GM10266 (cell line): ENCODE data around the gene OR10J4.

Experiments used
- DNase-seq: peaks from one replicate; pipeline ENCODE4 v3.0.0; 2012; ENCODE audit errors: extremely low spot score
- TF ChIP-seq, protein P1 (sequence below): IDR thresholded peaks from 2 replicates; pipeline ENCODE4 v1.5.1; 2012; ENCODE audit warnings: mild to moderate bottlenecking, low read depth; ENCODE audit not compliant: control insufficient read depth, insufficient read depth; ENCODE audit errors: missing control alignments

Gene OR10J4

DNA sequence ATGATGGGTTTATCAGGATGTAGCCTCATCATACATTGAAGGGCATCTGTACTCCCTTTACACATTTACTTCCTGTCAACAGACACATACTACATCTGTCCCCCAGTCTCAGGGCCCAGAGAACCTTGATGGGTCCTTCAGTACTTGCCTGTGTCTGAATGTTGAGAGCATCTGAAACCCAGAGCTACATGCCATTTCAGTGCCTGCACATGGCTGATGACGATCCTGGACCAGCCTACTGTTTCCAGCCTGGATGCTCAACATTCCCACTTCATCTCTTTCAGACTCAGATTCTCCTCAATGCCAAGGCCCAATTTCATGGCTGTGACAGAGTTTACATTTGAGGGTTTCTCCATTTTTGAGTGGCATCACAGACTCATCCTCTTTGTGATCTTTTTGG lies at the start of gene OR10J4:
Gene OR10J4 (plus strand): TSS at position 301 of the 400 bp plus-strand sequence.
- DNase-seq = no peak
- TF ChIP-seq, protein P1, sequence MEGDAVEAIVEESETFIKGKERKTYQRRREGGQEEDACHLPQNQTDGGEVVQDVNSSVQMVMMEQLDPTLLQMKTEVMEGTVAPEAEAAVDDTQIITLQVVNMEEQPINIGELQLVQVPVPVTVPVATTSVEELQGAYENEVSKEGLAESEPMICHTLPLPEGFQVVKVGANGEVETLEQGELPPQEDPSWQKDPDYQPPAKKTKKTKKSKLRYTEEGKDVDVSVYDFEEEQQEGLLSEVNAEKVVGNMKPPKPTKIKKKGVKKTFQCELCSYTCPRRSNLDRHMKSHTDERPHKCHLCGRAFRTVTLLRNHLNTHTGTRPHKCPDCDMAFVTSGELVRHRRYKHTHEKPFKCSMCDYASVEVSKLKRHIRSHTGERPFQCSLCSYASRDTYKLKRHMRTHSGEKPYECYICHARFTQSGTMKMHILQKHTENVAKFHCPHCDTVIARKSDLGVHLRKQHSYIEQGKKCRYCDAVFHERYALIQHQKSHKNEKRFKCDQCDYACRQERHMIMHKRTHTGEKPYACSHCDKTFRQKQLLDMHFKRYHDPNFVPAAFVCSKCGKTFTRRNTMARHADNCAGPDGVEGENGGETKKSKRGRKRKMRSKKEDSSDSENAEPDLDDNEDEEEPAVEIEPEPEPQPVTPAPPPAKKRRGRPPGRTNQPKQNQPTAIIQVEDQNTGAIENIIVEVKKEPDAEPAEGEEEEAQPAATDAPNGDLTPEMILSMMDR = no peak

DNA sequence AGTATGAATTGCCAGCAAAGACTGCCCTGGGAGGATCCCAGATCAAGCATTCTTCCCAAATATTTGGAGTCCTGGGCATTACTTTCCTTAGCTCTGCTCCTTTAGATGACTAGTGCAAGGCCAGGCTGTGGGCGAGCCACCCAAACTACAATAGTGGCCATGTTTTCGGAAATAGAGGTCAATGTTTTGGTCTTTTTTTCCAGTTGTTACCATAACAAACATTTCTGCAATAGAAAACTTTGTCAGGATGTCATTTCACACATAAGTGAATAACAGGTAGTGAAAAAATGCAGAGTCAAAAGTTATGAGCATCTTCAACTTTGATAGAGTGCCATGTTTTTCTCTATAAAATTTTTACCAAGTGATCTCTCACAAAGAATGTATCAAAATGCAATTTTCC lies 25.2 kb upstream of the OR10J4 start:
- DNase-seq = no peak
- TF ChIP-seq, protein P1 = no peak

- no peak for DNase-seq
- TF ChIP-seq, protein P1 = no peak
These were observed 23.1 kb upstream of the OR10J4 start for GRCh38 chr1:159408862-159409400.

GRCh38 chr1:159421821-159422220 lies 10.2 kb upstream of the OR10J4 start:
- TF ChIP-seq, protein P1 = no peak
- no peak for DNase-seq

- TF ChIP-seq, protein P1 = no peak
- DNase-seq = no peak
These were observed 3.5 kb upstream of the OR10J4 start for GRCh38 chr1:159428536-159428935.

- TF ChIP-seq, protein P1 = no peak
- DNase-seq = no peak
These were observed 2.7 kb upstream of the OR10J4 start for GRCh38 chr1:159429074-159429861.

- DNase-seq = no peak
- TF ChIP-seq, protein P1 = no peak
These were observed 1.0 kb upstream of the OR10J4 start for GRCh38 chr1:159430985-159431384.
